ENCODE measurements around the gene JTB.

Gene JTB

GRCh38 chr1:153961421-153961820, 16.1 kb downstream of the JTB start:
- H3K79me2 ChIP-seq (ENCODE audit: control insufficient read depth, low read length), result peaks cover 67% of the 10 kb centered on the region
- H3K27ac ChIP-seq (ENCODE audit: low read depth, low read length), result no peak overlapping the region
- H3K4me1 ChIP-seq (ENCODE audit: control insufficient read depth, low read length), result peaks cover 59% of the 10 kb centered on the region
- no peaks in the 10 kb centered on the region for H3K9me3 ChIP-seq (ENCODE audit: control insufficient read depth, insufficient read depth, low read length)
- no peaks in the 10 kb centered on the region for H3K9me2 ChIP-seq (replicated peaks; ENCODE audit: control insufficient read depth, low read length)
- peaks cover 52% of the 10 kb centered on the region for H3K36me3 ChIP-seq (ENCODE audit: control insufficient read depth, low read length)
- TF ChIP-seq EZH2phosphoT487 (IDR thresholded peaks at IDR 0.05; ENCODE audit: borderline replicate concordance, low read length), result no peak
- no peak for TF ChIP-seq CTCF (IDR thresholded peaks at IDR 0.05; ENCODE audit: low read depth, low read length, poor library complexity, severe bottlenecking)
- no peaks in the 10 kb centered on the region for H3K27me3 ChIP-seq (ENCODE audit: control insufficient read depth, low read length)
- H3K4me2 ChIP-seq (ENCODE audit: low read length), result peak overlapping the region; percentile 83
- H4K20me1 ChIP-seq (ENCODE audit: control insufficient read depth, insufficient read depth, low read depth, low read length), result no peaks in the 10 kb centered on the region
- H3K4me3 ChIP-seq (ENCODE audit: low read length), result peak overlapping the region; percentile 84; the same call in 1 of the 2 replicates
- peaks cover 9% of the 10 kb centered on the region for H3F3A ChIP-seq (ENCODE audit: control insufficient read depth, insufficient read depth)

GRCh38 chr1:153960206-153960605, 17.3 kb downstream of the JTB start:
- H3K27me3 ChIP-seq (ENCODE audit: control insufficient read depth, low read length), result no peaks in the 10 kb centered on the region
- H3K27ac ChIP-seq (ENCODE audit: low read depth, low read length), result no peak overlapping the region
- H3K9me2 ChIP-seq (replicated peaks; ENCODE audit: control insufficient read depth, low read length), result no peaks in the 10 kb centered on the region
- peaks cover 7% of the 10 kb centered on the region; the same call in 1 of the 2 replicates for H4K20me1 ChIP-seq (ENCODE audit: control insufficient read depth, insufficient read depth, low read depth, low read length)
- no peak for TF ChIP-seq CTCF (IDR thresholded peaks at IDR 0.05; ENCODE audit: low read depth, low read length, poor library complexity, severe bottlenecking)
- TF ChIP-seq EZH2phosphoT487 (IDR thresholded peaks at IDR 0.05; ENCODE audit: borderline replicate concordance, low read length), result no peak
- peaks cover 3% of the 10 kb centered on the region; the same call in 1 of the 2 replicates for H3F3A ChIP-seq (ENCODE audit: control insufficient read depth, insufficient read depth)
- no peak overlapping the region for H3K4me2 ChIP-seq (ENCODE audit: low read length)
- peaks cover 59% of the 10 kb centered on the region for H3K4me1 ChIP-seq (ENCODE audit: control insufficient read depth, low read length)
- H3K79me2 ChIP-seq (ENCODE audit: control insufficient read depth, low read length), result peaks cover 68% of the 10 kb centered on the region
- H3K4me3 ChIP-seq (ENCODE audit: low read length), result no peak overlapping the region
- peaks cover 60% of the 10 kb centered on the region for H3K36me3 ChIP-seq (ENCODE audit: control insufficient read depth, low read length)
- no peaks in the 10 kb centered on the region for H3K9me3 ChIP-seq (ENCODE audit: control insufficient read depth, insufficient read depth, low read length)

- TF ChIP-seq EZH2phosphoT487 (IDR thresholded peaks at IDR 0.05; ENCODE audit: borderline replicate concordance, low read length), result no peak
- no peak for TF ChIP-seq CTCF (IDR thresholded peaks at IDR 0.05; ENCODE audit: low read depth, low read length, poor library complexity, severe bottlenecking)
- Histone ChIP-seq H3K4me1 (ENCODE audit: control insufficient read depth, low read length) (peaks cover 62% of the 10 kb centered on the region), H3K27me3 (ENCODE audit: control insufficient read depth, low read length) (no peaks in the 10 kb centered on the region), H3K9me3 (ENCODE audit: control insufficient read depth, insufficient read depth, low read length) (no peaks in the 10 kb centered on the region), H3K36me3 (ENCODE audit: control insufficient read depth, low read length) (peaks cover 67% of the 10 kb centered on the region), H3K79me2 (ENCODE audit: control insufficient read depth, low read length) (peaks cover 69% of the 10 kb centered on the region), H4K20me1 (ENCODE audit: control insufficient read depth, insufficient read depth, low read depth, low read length) (peaks cover 13% of the 10 kb centered on the region; the same call in 1 of the 2 replicates), H3K4me3 (ENCODE audit: low read length) (no peak overlapping the region), H3F3A (ENCODE audit: control insufficient read depth, insufficient read depth) (peaks cover 3% of the 10 kb centered on the region; the same call in 1 of the 2 replicates), H3K4me2 (ENCODE audit: low read length) (peak overlapping the region; percentile 73), H3K9me2 (replicated peaks; ENCODE audit: control insufficient read depth, low read length) (no peaks in the 10 kb centered on the region), H3K27ac (ENCODE audit: low read depth, low read length) (no peak overlapping the region)
These were observed 18.0 kb downstream of the JTB start for GRCh38 chr1:153959454-153959853.

Data from DOHH2 (cell line).